H1 (cell line): ENCODE results near the gene PIGK. TPM values are rescaled to one million over a fixed set of nuclear protein-coding genes. Genes with fewer than 3 reads are reported as not detected.

Experiments
- CTCF ChIA-PET: fragments of 300-600 bp; sonication (Branson Sonifier 250); formaldehyde crosslinking; loops from one replicate; lab custom pipeline; 2021; ENCODE audit not compliant: partially characterized antibody; lab: Charles Lee
- POLR2A ChIA-PET: fragments of 300-600 bp; sonication (Branson Sonifier 250); formaldehyde crosslinking; loops from one replicate; lab custom pipeline; 2021; ENCODE audit warnings: inconsistent platforms; ENCODE audit not compliant: partially characterized antibody; lab: Charles Lee
- DNase-seq, 2 experiments: peaks; one replicate each; pipeline versions ENCODE4 v3.0.0 to v3.0.0-alpha.2; 2010 to 2022; ENCODE audit warnings: low spot score in 2 of 2, low read depth in 1 of 2, mixed read lengths in 1 of 2
- FAIRE-seq: peaks from 2 replicates; lab custom pipeline; 2011; peaks lifted over from hg19 to GRCh38; lab: Jason Lieb, UNC
- H2AFZ ChIP-seq: 2 replicates; pipeline ENCODE4 v1.8.1; 2012; ENCODE audit warnings: low read length, inconsistent platforms
- H2AK5ac ChIP-seq: 2 replicates; pipeline ENCODE4 v1.6.1; 2013; ENCODE audit warnings: low read depth, low read length
- H2BK120ac ChIP-seq: replicated peaks from 2 replicates; pipeline ENCODE3; 2013; ENCODE audit warnings: low read depth, low read length, inconsistent platforms
- H2BK12ac ChIP-seq: 2 replicates; pipeline ENCODE4 v1.6.1; 2013; ENCODE audit warnings: low read depth, low read length
- H2BK15ac ChIP-seq: 2 replicates; pipeline ENCODE4 v1.6.1; 2013; ENCODE audit warnings: low read length
- H2BK20ac ChIP-seq: 2 replicates; pipeline ENCODE4 v1.6.1; 2013; ENCODE audit warnings: low read length
- H2BK5ac ChIP-seq: 2 replicates; pipeline ENCODE4 v1.6.1; 2013; ENCODE audit warnings: low read depth, low read length
- H3K14ac ChIP-seq: 2 replicates; pipeline ENCODE4 v1.6.1; 2013; ENCODE audit warnings: inconsistent platforms; ENCODE audit not compliant: insufficient read length
- H3K18ac ChIP-seq: 2 replicates; pipeline ENCODE4 v1.6.1; 2013; ENCODE audit warnings: low read length; ENCODE audit errors: extremely low read depth
- H3K23ac ChIP-seq: 2 replicates; pipeline ENCODE4 v1.6.1; 2013; ENCODE audit warnings: inconsistent platforms; ENCODE audit not compliant: insufficient read length
- H3K23me2 ChIP-seq: 2 replicates; pipeline ENCODE4 v1.6.1; 2013; ENCODE audit warnings: low read depth, low read length
- H3K27ac ChIP-seq: 2 replicates; pipeline ENCODE4 v1.6.1; 2011; ENCODE audit warnings: low read depth, low read length, inconsistent platforms
- H3K27me3 ChIP-seq, 4 experiments: replicated peaks in 1 of 4; 1 replicate in 1 of 4; 2 replicates in 3 of 4; pipeline versions ENCODE4 v1.6.1 to v1.8.1; 2011 to 2013; ENCODE audit warnings: low read length in 3 of 4, mild to moderate bottlenecking in 3 of 4, inconsistent platforms in 2 of 4, mixed read lengths in 2 of 4, moderate library complexity in 1 of 4; ENCODE audit not compliant: control insufficient read depth in 3 of 4, insufficient read depth in 3 of 4; ENCODE audit errors: extremely low read depth in 1 of 4
- H3K36me3 ChIP-seq, 4 experiments: 2 replicates each; pipeline versions ENCODE4 v1.6.1 to v1.8.1; 2011 to 2013; ENCODE audit warnings: mild to moderate bottlenecking in 4 of 4, low read length in 3 of 4, moderate library complexity in 2 of 4, control low read depth in 1 of 4, inconsistent platforms in 1 of 4; ENCODE audit not compliant: insufficient read depth in 4 of 4, control insufficient read depth in 2 of 4
- H3K4ac ChIP-seq: replicated peaks from 2 replicates; pipeline ENCODE3; 2013; ENCODE audit warnings: low read length, low read depth, mixed read lengths, inconsistent platforms; ENCODE audit not compliant: insufficient read length
- H3K4me1 ChIP-seq, 4 experiments: replicated peaks in 1 of 4; 1 replicate in 1 of 4; 2 replicates in 3 of 4; pipeline versions ENCODE4 v1.6.1 to v1.8.1; 2011 to 2013; ENCODE audit warnings: low read length in 3 of 4, inconsistent platforms in 2 of 4, mixed read lengths in 1 of 4; ENCODE audit not compliant: insufficient read depth in 4 of 4, control insufficient read depth in 3 of 4
- H3K4me2 ChIP-seq, 2 experiments: 2 replicates each; pipeline versions ENCODE4 v1.6.1 to v1.8.1; 2011 to 2013; ENCODE audit warnings: low read depth in 2 of 2, low read length in 2 of 2, control low read depth in 1 of 2, inconsistent platforms in 1 of 2, mild to moderate bottlenecking in 1 of 2; ENCODE audit not compliant: insufficient read depth in 1 of 2
- H3K4me3 ChIP-seq, 4 experiments: fragments of 200-600, 300-600 bp in 1 of 4; sonication (generic), shearing (Covaris generic), sonication (Bioruptor Twin) in 1 of 4; 2 replicates each; pipeline versions ENCODE4 v1.5.1 to v1.8.1; 2011 to 2016; ENCODE audit warnings: low read length in 4 of 4, low read depth in 3 of 4, control low read depth in 2 of 4, inconsistent platforms in 2 of 4, mild to moderate bottlenecking in 2 of 4, mixed read lengths in 1 of 4, moderate library complexity in 1 of 4; ENCODE audit not compliant: insufficient read depth in 2 of 4; ENCODE audit errors: extremely low read depth in 1 of 4
- H3K56ac ChIP-seq: replicated peaks from 2 replicates; pipeline ENCODE3; 2013; ENCODE audit warnings: low read depth, mild to moderate bottlenecking, mixed read lengths, low read length, inconsistent platforms; ENCODE audit not compliant: insufficient read length
- H3K79me1 ChIP-seq: 2 replicates; pipeline ENCODE4 v1.6.1; 2013; ENCODE audit warnings: low read depth, low read length, control low read depth
- H3K79me2 ChIP-seq, 2 experiments: 2 replicates each; pipeline versions ENCODE4 v1.6.1 to v1.8.1; 2012 to 2013; ENCODE audit warnings: low read length in 2 of 2, mild to moderate bottlenecking in 2 of 2, inconsistent platforms in 1 of 2; ENCODE audit not compliant: insufficient read depth in 2 of 2, control insufficient read depth in 1 of 2
- H3K9ac ChIP-seq, 4 experiments: replicated peaks in 1 of 4; 1 replicate in 1 of 4; 2 replicates in 3 of 4; pipeline versions ENCODE4 v1.6.1 to v1.8.1; 2011 to 2013; ENCODE audit warnings: low read depth in 3 of 4, low read length in 3 of 4, control low read depth in 2 of 4, mild to moderate bottlenecking in 2 of 4, moderate library complexity in 2 of 4, inconsistent platforms in 1 of 4; ENCODE audit errors: extremely low read depth in 1 of 4
- H3K9me3 ChIP-seq, 2 experiments: 2 replicates each; pipeline versions ENCODE4 v1.6.1 to v1.8.1; 2012 to 2013; ENCODE audit warnings: mild to moderate bottlenecking in 2 of 2, moderate library complexity in 2 of 2, control low read depth in 1 of 2, inconsistent platforms in 1 of 2, low read depth in 1 of 2, low read length in 1 of 2, mixed read lengths in 1 of 2; ENCODE audit not compliant: insufficient read depth in 2 of 2
- H4K20me1 ChIP-seq, 2 experiments: replicated peaks in 1 of 2; 2 replicates each; pipeline versions ENCODE3 to v1.8.1; 2011 to 2013; ENCODE audit warnings: inconsistent platforms in 2 of 2, low read length in 2 of 2, mild to moderate bottlenecking in 1 of 2; ENCODE audit not compliant: insufficient read depth in 2 of 2, control insufficient read depth in 1 of 2
- H4K5ac ChIP-seq: 2 replicates; pipeline ENCODE4 v1.6.1; 2013; ENCODE audit warnings: low read length, low read depth, mixed read lengths, inconsistent platforms; ENCODE audit not compliant: insufficient read length
- H4K8ac ChIP-seq: 2 replicates; pipeline ENCODE4 v1.8.0; 2013; ENCODE audit warnings: mild to moderate bottlenecking, moderate library complexity, low read length, inconsistent platforms; ENCODE audit not compliant: insufficient read depth; ENCODE audit errors: extremely low read depth
- H4K91ac ChIP-seq: replicated peaks from 2 replicates; pipeline ENCODE3; 2013; ENCODE audit warnings: low read length, mixed read lengths, inconsistent platforms; ENCODE audit not compliant: insufficient read length
- BACH1 ChIP-seq: IDR thresholded peaks from 2 replicates; pipeline ENCODE4 v1.6.1; 2012; ENCODE audit warnings: low read length, improper control_type of control experiment
- KDM1A ChIP-seq: fragments of 200-600, 300-600 bp; sonication (generic); IDR thresholded peaks from 2 replicates; pipeline ENCODE4 v1.7.1; 2016; ENCODE audit warnings: mild to moderate bottlenecking, low read length, borderline replicate concordance
- NRF1 ChIP-seq: IDR thresholded peaks from 2 replicates; pipeline ENCODE4 v1.6.1; 2011; ENCODE audit warnings: mild to moderate bottlenecking, low read depth, low read length, improper control_type of control experiment
- TAF1 ChIP-seq: IDR thresholded peaks from 2 replicates; pipeline ENCODE4 v1.6.1; 2011; ENCODE audit warnings: mild to moderate bottlenecking, low read depth, low read length
- WGBS, 2 experiments: shearing (Covaris generic) in 1 of 2; methylation state at CpG; one replicate each; pipeline versions ENCODE4 v1.1.6 to v1.1.7; 2013 to 2015; ENCODE audit warnings: low lambda C conversion rate in 2 of 2, mixed read lengths in 2 of 2, inconsistent platforms in 1 of 2, low coverage in 1 of 2, missing lambda C conversion rate in 1 of 2; ENCODE audit not compliant: insufficient replicate concordance in 2 of 2, insufficient coverage in 1 of 2, insufficient read length in 1 of 2; ENCODE audit errors: extremely low coverage in 1 of 2, missing lambda C conversion rate in 1 of 2; 5-methylcytosine and 5-hydroxymethylcytosine counted together
- polyA plus RNA-seq, 7 experiments: library from polyadenylated mRNA; depleted of rRNA in 3 of 7; stranded (reverse) in 5 of 7; unstranded in 2 of 7; fragments of >200 nt in 5 of 7; fragments of 200-250 nt in 2 of 7; gene quantifications; 1 replicate in 5 of 7; 2 replicates in 1 of 7; 4 replicates in 1 of 7; pipeline versions ENCODE4 v1.2.1 to v1.2.3, GENCODE V29; 2011 to 2013; ENCODE audit warnings: missing spikeins in 2 of 7, mixed read lengths in 2 of 7
- total RNA-seq: library from RNA; stranded (reverse); fragmentation: NEBNext Ultra II Directional; extraction: Animal tissue kit (Norgen Biotek cat#: 25700); gene quantifications from 2 replicates; pipeline ENCODE4 v1.2.1, GENCODE V29; 2021

Gene PIGK
- total and polyA plus RNA-seq, 2 of the 8 experiments (the other 6 are each of a cell fraction or from before 2014, with no cell fraction given) = 5.6 to 23.2 TPM

DNA sequence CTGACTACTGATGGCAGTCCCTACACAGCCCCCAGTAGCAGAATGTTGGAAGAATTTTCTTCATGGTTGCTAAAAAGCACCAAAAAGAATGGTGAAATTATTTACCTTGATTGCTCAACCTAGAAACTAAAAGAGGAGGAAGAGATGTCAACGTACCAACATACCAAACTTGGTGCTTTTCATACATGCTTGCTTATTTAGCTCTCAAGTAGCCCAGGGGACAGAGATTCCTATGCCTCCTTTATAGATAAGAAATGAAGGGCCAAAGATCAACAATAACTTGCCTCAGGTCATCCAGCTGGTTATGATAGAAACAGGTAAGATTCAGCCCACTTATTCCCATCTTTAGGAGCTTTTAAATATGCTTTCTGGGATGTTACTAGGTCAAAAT, 170.6 kb downstream of the PIGK start:
- Histone ChIP-seq H2BK20ac (no peak overlapping the region), H3K14ac (no peak overlapping the region), H2BK15ac (no peak overlapping the region), H2AFZ (no peak overlapping the region), H3K4me1 (no peaks in the 10 kb centered on the region), H3K27ac (no peak overlapping the region), H4K5ac (no peak overlapping the region), H3K4ac (no peak overlapping the region), H3K18ac (no peak overlapping the region), H3K9me3 (no peaks in the 10 kb centered on the region), H3K27me3 (no peaks in the 10 kb centered on the region), H4K91ac (no peak overlapping the region), H4K8ac (no peak overlapping the region), H3K23me2 (no peaks in the 10 kb centered on the region), H2BK12ac (no peak overlapping the region), H2AK5ac (no peak overlapping the region), H3K23ac (no peak overlapping the region), H3K9ac (no peak overlapping the region), H3K79me2 (no peaks in the 10 kb centered on the region), H3K4me3 (no peak overlapping the region), H3K4me2 (no peak overlapping the region), H3K56ac (no peak overlapping the region), H2BK5ac (no peak overlapping the region), H4K20me1 (no peaks in the 10 kb centered on the region), H3K79me1 (no peaks in the 10 kb centered on the region), H3K36me3 (no peaks in the 10 kb centered on the region; a peak in 1 of 8 replicates), H2BK120ac (no peak overlapping the region)
- ChIA-PET POLR2A (interaction anchor here (0.6 kb wide), 1 partner anchor 471 kb away, joined by 3 read pairs; no protein-coding TSS in a partner anchor), CTCF (interaction anchor here (0.7 to 1.4 kb wide), 2 partner anchors 9 to 1951 kb away, joined by 4 read pairs; no protein-coding TSS in a partner anchor)
- DNase-seq = no peak
- 86% methylated on average over 1 of the region's 1 CpG; no CpG with 5 or more reads in 1 of the 2 experiments for WGBS, 2 experiments
- FAIRE-seq = no peak
- TF ChIP-seq TAF1 = no peak
- no peak for TF ChIP-seq NRF1
- no peak for TF ChIP-seq BACH1
- no peak for TF ChIP-seq KDM1A
